GM18526 (cell line): ENCODE data around the gene NR6A1.

ENCODE experiments used
- POLR2A ChIP-seq: IDR thresholded peaks from 3 replicates; pipeline ENCODE4 v1.6.1; 2011; ENCODE audit not compliant: insufficient read length; ENCODE audit errors: extremely low read depth

NR6A1 gene

DNA sequence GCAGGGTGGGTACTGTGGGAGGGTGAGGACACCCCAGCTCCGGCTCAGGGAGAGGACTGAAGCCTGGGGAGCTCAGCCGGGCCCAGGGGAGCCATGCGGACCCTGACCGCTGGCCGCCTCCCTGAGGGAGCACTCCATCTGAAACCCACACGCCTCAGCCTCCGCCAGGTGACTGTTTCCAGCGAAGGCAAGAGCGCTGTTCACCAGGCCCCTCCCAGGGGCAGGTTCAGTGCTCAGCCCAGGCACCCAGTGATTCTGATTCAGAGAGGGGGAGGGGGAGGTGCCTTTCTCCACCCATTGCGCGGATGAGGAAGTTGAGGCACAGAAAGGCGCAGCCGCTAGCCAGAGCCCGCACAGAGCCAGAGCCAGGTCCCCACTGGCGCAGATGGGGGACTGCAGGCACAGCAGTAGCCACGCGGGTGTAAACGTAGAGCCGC, 293.9 kb downstream of the NR6A1 start:
- TF ChIP-seq POLR2A, result no peak

DNA sequence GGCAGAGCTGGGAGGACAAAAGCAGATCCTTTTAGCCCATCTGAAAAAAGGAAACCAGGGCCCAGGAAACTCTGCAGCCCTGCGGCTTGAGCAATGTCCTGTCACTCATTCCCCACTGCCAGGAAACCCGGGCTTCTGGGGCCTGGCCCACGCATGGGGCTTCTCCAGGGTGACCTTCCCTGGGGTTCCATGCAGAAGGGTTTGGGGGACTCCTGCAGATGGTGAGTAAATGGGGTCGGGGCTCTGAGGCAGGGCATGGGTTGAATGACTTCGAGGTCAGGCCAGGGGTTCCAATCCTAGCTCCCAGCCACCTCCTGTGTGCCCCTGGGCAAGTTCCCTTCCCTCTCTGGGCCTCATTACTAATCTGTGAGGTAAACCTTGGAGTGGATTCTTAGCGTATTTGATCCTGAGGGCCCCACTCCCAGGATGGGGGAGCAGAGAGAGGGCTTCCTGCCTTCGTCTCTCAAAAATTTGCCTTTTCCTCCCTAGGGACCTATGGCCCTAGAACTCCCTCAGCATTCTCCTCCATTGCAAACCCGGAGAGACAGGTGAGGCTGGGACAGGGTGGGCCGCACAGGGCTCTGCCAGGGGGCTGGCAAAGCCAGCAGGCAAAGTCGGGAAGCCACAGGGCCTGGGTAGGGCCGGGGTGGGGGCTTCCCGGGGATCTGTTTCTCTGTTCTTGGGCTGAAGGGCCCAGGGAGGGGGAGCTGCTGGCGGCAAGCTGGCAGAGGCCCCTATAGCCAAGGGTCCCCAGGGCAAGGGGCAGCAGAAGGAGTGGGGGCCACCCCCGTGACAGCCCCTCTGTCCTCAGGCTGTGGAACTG, 295.0 kb downstream of the NR6A1 start:
- no peak for TF ChIP-seq POLR2A

DNA sequence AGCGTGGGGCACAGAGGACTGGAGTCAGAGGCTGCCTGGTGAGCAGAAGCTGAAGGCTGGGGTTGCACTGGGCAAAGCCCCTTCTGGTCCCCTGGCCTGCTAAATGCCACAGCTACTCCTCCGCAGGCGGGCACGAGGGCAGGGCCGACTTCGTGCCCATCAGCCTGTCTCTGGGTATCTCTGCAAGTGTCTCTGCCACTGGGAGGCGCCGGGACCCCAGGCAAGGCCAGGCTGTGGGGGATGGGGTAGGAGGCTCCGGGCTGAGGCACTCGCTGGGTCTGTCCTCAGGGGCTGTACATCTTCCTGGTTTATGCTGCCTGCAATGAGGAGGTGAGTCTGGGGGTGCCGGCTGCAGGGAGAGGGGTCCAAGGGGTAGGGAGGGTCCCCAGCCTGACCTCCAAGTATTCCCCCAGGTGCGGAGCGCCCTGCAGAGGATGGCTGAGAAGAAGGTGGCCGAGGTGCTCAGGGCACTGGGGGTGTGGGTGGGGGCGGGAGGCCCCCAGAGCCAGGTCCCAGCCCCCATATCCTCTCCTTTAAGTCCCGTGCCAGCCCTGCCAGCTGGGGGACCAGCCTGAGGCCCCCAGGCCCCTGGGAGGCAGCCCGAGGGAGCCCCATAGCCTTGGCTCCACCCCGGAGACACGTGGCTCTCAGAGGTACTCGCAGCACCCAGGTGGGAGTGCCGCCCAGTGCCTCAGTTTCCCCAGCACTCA, 295.8 kb downstream of the NR6A1 start:
- TF ChIP-seq POLR2A, result no peak

DNA sequence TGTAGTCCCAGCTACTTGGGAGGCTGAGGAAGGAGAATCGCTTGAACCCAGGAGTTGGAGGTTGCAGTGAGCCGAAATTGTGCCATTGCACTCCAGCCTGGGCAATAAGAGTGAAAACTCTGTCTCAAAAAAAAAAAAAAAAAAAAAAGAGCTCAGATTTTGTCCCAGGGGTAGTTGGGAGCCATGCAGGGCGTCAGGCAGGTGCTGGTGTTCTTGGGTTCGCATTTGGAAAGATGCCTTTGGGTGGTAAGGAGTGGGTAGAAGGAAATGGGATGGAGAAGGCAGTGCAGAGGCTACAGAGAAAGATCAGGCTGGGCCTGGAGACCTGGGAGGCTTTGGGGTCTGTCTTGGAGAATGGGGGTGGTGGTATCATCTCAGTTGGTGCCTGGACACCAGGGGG, 297.0 kb downstream of the NR6A1 start:
- TF ChIP-seq POLR2A, result no peak

DNA sequence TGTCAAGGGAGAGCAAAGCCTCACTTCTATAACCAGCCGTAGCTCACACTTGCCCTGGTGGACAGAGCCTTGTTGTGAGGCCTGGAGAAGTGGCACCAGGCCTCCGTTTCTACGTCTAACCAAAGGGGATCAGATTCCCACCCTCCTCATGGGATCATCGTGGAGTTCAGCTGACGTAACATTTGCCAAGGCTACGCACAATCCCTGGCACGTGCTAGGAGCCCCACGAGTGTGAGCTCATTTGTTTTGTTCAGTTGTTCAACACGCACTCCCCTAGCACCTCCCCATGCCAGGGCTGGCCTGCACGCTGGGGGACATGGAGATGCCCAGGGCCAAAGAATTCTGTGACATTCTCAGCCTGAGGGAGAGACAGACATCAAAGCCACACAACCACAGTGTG, 297.8 kb downstream of the NR6A1 start:
- TF ChIP-seq POLR2A, result no peak

DNA sequence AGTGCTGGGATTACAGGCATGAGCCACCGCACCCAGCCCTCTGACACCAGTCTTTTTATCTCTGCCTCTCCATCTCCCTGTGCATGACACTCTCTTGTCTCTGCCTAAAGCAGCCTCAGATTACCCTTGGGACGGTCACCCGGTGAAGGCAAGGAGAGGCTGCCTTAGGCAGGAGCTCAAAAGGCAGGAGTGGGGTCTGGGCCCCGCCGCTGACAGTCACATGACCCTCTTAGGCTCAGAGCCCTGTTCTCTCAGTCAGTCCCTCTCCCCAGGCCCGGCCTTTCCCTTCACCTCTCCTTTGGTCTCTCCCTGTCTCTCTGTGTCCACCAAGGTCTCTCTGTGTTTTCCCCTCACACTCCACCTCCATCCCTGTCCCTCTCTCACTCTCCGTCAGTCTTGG, 298.3 kb downstream of the NR6A1 start:
- TF ChIP-seq POLR2A, result no peak

DNA sequence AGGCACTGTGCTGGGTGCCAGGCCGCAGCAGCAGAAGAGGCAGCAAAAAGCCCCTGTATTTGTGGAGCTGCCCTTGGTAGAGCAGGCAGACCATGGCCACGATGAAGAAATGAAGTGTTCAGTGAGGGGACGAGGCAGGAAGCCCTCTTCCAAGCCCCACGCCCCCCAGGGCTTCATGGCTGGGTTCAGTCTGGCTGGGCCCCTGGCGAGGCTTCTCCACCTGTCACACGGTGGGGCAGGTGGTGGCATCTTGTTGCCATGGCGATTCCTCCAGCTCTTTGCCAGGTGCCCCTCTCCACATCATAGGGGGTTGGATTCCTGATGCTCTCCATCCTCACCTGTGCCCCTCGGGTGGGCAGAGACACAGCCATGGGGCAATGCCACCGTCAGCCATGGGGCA, 299.4 kb downstream of the NR6A1 start:
- TF ChIP-seq POLR2A, result no peak

DNA sequence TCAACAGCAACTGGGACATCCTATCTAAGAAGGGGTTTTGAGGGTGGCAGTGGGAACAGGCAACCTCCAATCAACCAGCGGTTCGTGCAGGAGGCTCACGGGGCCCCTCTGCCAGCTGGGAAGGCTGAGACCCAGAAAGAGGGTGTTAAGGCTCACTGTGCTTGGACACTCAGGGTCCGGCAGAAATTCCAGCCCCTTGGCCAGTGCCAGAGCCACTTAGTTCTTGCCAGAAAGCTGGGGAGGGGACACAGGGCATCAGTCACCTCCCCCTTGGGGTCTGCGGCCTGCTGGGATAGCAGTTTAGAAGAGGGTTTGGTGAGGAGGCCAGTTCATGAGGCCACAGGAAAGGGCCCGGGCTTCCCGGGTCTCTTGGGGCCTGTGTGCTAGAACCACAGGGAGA, 300.4 kb downstream of the NR6A1 start:
- no peak for TF ChIP-seq POLR2A

DNA sequence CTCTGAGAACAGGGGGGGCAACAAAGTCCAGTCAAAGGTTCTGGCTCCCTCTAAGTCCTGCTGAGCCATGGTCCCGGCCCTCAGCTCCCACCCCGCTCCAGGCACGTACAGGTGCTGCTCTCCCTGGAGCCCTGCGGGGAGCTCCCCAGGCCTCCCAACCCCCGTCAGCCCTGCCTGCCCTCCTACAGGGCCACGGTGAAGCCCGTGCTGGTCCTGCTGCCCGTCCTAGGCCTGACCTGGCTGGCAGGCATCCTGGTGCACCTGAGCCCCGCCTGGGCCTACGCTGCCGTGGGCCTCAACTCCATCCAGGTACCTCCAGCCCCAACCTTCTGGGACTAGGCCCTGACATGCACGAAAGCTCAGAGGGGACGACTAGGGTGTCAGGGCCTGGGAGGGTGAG, 300.8 kb downstream of the NR6A1 start:
- TF ChIP-seq POLR2A, result no peak

DNA sequence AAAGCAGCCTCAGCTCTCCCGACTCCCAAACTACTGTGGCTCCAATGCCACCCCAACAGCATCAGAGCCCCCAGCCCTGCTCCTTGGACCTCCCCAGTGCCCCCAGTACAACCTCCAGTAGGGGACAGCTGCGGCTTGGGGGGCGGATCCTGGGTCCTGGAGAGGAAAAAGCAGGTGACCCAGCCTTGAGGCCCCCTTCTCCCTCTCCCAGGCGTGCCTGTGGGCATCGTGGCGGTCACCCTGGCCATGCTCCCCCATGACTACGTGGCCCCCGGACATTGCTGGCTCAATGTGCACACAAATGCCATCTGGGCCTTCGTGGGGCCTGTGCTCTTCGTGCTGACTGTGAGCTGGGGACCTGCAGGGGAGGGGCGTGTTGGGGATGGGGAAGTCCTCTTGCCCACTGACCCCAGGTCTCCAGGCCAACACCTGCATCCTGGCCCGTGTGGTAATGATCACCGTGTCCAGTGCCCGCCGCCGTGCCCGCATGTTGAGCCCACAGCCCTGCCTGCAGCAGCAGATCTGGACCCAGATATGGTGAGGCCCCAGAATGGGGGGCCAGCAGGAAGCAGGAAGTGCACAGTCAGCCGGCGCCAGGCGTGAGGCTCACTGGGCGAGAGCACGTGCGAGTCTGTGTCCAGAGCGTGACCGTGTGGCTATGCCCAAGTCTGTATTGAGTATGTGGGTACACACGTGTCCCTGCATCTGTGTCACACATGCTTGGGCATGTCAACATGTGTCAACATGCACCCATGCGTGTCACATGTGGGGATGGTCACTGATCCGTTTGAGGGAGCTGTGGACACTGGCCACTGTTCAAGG, 301.9 kb downstream of the NR6A1 start:
- TF ChIP-seq POLR2A, result no peak

DNA sequence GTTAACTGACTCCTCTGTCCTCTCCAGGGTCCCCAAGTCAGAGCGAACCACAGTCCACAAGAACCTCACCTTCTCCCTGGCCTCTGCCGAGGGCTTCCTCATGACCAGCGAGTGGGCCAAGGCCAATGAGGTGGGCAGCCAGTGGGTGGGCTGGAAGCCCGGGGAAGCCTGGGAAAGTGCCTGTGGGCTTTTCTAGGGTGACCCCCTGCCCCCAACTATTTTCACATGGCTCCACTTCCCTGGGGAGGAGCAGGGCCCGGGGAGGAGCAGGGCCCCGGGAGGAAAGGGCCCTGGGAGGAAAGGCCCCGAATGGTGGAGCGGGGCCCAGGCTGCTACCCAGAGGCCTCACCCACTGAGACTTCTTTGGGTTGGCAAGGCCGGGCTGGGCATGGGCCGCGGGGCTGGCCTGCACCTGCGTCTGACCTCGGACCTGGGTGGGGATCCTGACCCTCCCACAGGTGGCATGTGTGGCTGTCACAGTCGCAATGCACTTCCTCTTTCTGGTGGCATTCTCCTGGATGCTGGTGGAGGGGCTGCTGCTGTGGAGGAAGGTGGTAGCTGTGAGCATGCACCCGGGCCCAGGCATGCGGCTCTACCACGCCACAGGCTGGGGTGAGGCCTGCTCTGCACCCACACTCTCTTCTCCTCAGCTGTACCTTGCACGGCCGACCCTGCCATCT, 302.9 kb downstream of the NR6A1 start:
- TF ChIP-seq POLR2A, result no peak

DNA sequence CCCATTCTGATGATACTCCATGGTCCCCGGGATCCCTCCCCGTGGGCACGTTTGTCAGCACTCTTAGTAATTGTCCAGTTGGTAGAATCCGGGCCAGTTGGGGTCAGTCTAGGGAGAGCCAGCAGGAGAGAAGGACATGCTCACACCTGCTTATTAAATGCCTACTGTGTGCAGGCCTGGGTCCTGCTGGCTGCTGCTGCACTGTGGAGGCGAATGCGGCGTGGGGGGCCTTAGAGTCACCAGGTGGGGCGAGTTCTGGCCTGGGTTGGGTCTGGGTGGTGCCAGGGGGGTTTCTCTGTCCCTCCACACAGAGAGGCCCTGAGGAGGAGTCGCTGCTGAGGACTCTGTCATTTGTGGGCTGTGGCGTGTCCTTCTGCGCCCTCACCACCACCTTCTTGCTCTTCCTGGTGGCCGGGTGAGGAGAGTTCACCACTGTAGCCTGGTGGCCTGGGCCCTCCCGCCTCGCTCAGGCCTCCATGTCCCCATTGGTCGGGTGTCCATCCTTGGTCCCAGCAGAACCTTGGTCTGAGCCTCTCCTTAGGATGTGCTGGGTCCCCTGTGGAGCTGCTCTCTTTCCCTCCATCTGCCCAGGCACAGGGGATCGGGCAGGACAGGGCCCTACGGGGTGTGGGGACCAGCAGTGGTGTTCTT, 303.6 kb downstream of the NR6A1 start:
- no peak for TF ChIP-seq POLR2A
